Measurements from ENCODE around the gene SNX25.

Gene SNX25

GRCh38 chr4:185283723-185284122 is 74.3 kb downstream of the SNX25 start:
- DNase-seq (ENCODE audit: extremely low read depth, insufficient read length) = no peak
- Histone ChIP-seq H3K4me3 (replicated peaks; ENCODE audit: low read depth, low read length) (no peak overlapping the region), H3K36me3 (ENCODE audit: control insufficient read depth, insufficient read depth, low read length) (peaks cover 10% of the 10 kb centered on the region), H3K27me3 (replicated peaks; ENCODE audit: control insufficient read depth, insufficient read depth, low read length) (no peaks in the 10 kb centered on the region)
- TF ChIP-seq, protein P1, sequence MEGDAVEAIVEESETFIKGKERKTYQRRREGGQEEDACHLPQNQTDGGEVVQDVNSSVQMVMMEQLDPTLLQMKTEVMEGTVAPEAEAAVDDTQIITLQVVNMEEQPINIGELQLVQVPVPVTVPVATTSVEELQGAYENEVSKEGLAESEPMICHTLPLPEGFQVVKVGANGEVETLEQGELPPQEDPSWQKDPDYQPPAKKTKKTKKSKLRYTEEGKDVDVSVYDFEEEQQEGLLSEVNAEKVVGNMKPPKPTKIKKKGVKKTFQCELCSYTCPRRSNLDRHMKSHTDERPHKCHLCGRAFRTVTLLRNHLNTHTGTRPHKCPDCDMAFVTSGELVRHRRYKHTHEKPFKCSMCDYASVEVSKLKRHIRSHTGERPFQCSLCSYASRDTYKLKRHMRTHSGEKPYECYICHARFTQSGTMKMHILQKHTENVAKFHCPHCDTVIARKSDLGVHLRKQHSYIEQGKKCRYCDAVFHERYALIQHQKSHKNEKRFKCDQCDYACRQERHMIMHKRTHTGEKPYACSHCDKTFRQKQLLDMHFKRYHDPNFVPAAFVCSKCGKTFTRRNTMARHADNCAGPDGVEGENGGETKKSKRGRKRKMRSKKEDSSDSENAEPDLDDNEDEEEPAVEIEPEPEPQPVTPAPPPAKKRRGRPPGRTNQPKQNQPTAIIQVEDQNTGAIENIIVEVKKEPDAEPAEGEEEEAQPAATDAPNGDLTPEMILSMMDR (IDR thresholded peaks at IDR 0.05; ENCODE audit: insufficient read depth, low read length, poor library complexity, severe bottlenecking) = no peak

- DNase-seq (ENCODE audit: extremely low read depth, insufficient read length) = no peak
These were observed 76.4 kb downstream of the SNX25 start for GRCh38 chr4:185285632-185286393.

DNA sequence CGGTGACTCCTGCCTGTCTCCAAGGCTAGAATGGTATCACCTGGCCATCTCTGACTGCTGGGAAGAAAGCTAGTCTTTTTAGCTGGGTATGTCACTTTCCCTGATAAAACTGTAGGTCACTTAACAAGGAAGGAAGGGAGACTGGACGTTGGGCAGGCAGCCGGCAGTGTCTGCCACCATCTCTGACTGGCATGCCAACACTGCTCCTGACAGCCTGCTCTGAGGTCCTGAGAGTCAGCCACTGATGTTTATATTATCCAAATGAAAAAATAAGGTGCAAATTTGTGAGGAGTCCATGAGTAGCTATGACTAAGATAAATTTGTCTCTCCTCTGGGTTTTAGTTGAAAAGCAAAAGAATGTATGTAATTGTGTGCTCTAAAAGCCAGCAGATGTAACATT is 77.2 kb downstream of the SNX25 start:
- Histone ChIP-seq H3K4me3 (replicated peaks; ENCODE audit: low read depth, low read length) (no peak overlapping the region), H3K36me3 (ENCODE audit: control insufficient read depth, insufficient read depth, low read length) (peaks cover 24% of the 10 kb centered on the region), H3K27me3 (replicated peaks; ENCODE audit: control insufficient read depth, insufficient read depth, low read length) (no peaks in the 10 kb centered on the region)
- no peak for DNase-seq (ENCODE audit: extremely low read depth, insufficient read length)
- TF ChIP-seq, protein P1 (IDR thresholded peaks at IDR 0.05; ENCODE audit: insufficient read depth, low read length, poor library complexity, severe bottlenecking) = no peak

More at GRCh38 chr4:185285632-185286393, 76.4 kb downstream of the SNX25 start:
- TF ChIP-seq, protein P1 (IDR thresholded peaks at IDR 0.05; ENCODE audit: insufficient read depth, low read length, poor library complexity, severe bottlenecking) = no peak
- Histone ChIP-seq H3K36me3 (ENCODE audit: control insufficient read depth, insufficient read depth, low read length) (peaks cover 22% of the 10 kb centered on the region), H3K4me3 (replicated peaks; ENCODE audit: low read depth, low read length) (no peak overlapping the region), H3K27me3 (replicated peaks; ENCODE audit: control insufficient read depth, insufficient read depth, low read length) (no peaks in the 10 kb centered on the region)

DNA sequence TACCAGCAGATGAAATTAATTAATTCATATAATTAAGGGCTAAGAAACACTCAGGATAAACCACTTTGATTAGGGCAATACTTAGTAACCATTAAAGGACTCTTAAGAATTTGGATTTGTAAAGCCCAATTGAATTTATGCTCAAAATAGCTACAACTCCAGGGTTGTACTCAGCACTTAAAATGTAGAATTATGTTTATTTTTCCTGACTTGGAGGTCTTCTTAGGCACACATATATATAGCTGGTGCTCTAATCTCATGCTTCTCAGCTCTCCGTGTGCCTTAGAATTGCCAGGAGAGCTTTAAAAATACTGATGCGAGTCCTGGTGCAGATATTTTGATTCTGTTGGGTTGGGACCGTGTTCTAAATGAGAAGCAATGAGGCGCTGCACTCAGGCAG is 77.6 kb downstream of the SNX25 start:
- Histone ChIP-seq H3K36me3 (ENCODE audit: control insufficient read depth, insufficient read depth, low read length) (peaks cover 25% of the 10 kb centered on the region), H3K27me3 (replicated peaks; ENCODE audit: control insufficient read depth, insufficient read depth, low read length) (no peaks in the 10 kb centered on the region), H3K4me3 (replicated peaks; ENCODE audit: low read depth, low read length) (no peak overlapping the region)
- TF ChIP-seq, protein P1 (IDR thresholded peaks at IDR 0.05; ENCODE audit: insufficient read depth, low read length, poor library complexity, severe bottlenecking) = no peak
- DNase-seq (ENCODE audit: extremely low read depth, insufficient read length) = no peak

GRCh38 chr4:185290018-185290607 is 80.7 kb downstream of the SNX25 start:
- peaks cover 26% of the 10 kb centered on the region for H3K36me3 ChIP-seq (ENCODE audit: control insufficient read depth, insufficient read depth, low read length)
- TF ChIP-seq, protein P1 (IDR thresholded peaks at IDR 0.05; ENCODE audit: insufficient read depth, low read length, poor library complexity, severe bottlenecking) = no peak
- no peak for DNase-seq (ENCODE audit: extremely low read depth, insufficient read length)
- no peak overlapping the region for H3K4me3 ChIP-seq (replicated peaks; ENCODE audit: low read depth, low read length)
- no peaks in the 10 kb centered on the region for H3K27me3 ChIP-seq (replicated peaks; ENCODE audit: control insufficient read depth, insufficient read depth, low read length)

All from GM06990 (cell line).